Measurements from ENCODE around the gene PPP2R2D. TPM values are rescaled to one million over a fixed set of nuclear protein-coding genes. Genes with fewer than 3 reads are reported as not detected.

Gene PPP2R2D
- total RNA-seq, 2 experiments from 2014 or later, result 37.4 to 38.5 TPM

GRCh38 chr10:131909014-131909808 is 8.4 kb downstream of the PPP2R2D start:
- H3K9me2 ChIP-seq (ENCODE audit: insufficient read depth, low read length), result no peaks in the 10 kb centered on the region
- intact Hi-C loops (cut with micrococcal nuclease; ENCODE audit: unreplicated experiment), result loop anchor here (10.0 kb wide), 1 partner anchor 246 kb away; no protein-coding TSS in a partner anchor
- no peaks in the 10 kb centered on the region for H3K9me3 ChIP-seq (ENCODE audit: low read length)
- ChIA-PET POLR2A (no interaction called here), CTCF (ENCODE audit: unreplicated experiment) (no interaction called here)
- H3K4me3 ChIP-seq (ENCODE audit: low read depth, low read length, poor library complexity, severe bottlenecking), result no peak overlapping the region
- BruUV-seq (replicated peaks), result no TSS peak
- no peak for TF ChIP-seq CTCF (conservative IDR thresholded peaks at IDR 0.05; ENCODE audit: low read length)
- no peak for TF ChIP-seq EZH2phosphoT487 (IDR thresholded peaks at IDR 0.05; ENCODE audit: borderline replicate concordance, low read depth, low read length)
- H3K4me2 ChIP-seq (ENCODE audit: low read length), result no peak overlapping the region
- H3K79me2 ChIP-seq (ENCODE audit: insufficient read depth, low read depth, low read length), result peaks cover 89% of the 10 kb centered on the region
- peaks cover 50% of the 10 kb centered on the region for H3K36me3 ChIP-seq (ENCODE audit: insufficient read depth, low read length)
- no peak overlapping the region for H2AFZ ChIP-seq (ENCODE audit: low read length)
- DNase-seq (ENCODE audit: low spot score), result no peak
- H3K27ac ChIP-seq (ENCODE audit: low read depth, low read length, poor library complexity, severe bottlenecking), result no peak overlapping the region
- peaks cover 26% of the 10 kb centered on the region for H3K4me1 ChIP-seq (ENCODE audit: insufficient read depth, low read length, poor library complexity, severe bottlenecking)
- H4K20me1 ChIP-seq (ENCODE audit: insufficient read depth, low read length), result peaks cover 39% of the 10 kb centered on the region

GRCh38 chr10:131909929-131910328 is 9.1 kb downstream of the PPP2R2D start:
- intact Hi-C loops (cut with micrococcal nuclease; ENCODE audit: unreplicated experiment), result loop anchor here (10.0 kb wide), 1 partner anchor 245 kb away; no protein-coding TSS in a partner anchor
- no TSS peak for BruUV-seq (replicated peaks)
- no peak for TF ChIP-seq EZH2phosphoT487 (IDR thresholded peaks at IDR 0.05; ENCODE audit: borderline replicate concordance, low read depth, low read length)
- no peak for TF ChIP-seq CTCF (conservative IDR thresholded peaks at IDR 0.05; ENCODE audit: low read length)

More at GRCh38 chr10:131909929-131910328, 9.1 kb downstream of the PPP2R2D start:
- no peaks in the 10 kb centered on the region for H3K9me2 ChIP-seq (ENCODE audit: insufficient read depth, low read length)
- H3K27ac ChIP-seq (ENCODE audit: low read depth, low read length, poor library complexity, severe bottlenecking), result no peak overlapping the region
- H3K79me2 ChIP-seq (ENCODE audit: insufficient read depth, low read depth, low read length), result peaks cover 89% of the 10 kb centered on the region
- no peak overlapping the region for H2AFZ ChIP-seq (ENCODE audit: low read length)
- ChIA-PET POLR2A (no interaction called here), CTCF (ENCODE audit: unreplicated experiment) (no interaction called here)
- no peaks in the 10 kb centered on the region for H3K9me3 ChIP-seq (ENCODE audit: low read length)
- peaks cover 25% of the 10 kb centered on the region for H3K4me1 ChIP-seq (ENCODE audit: insufficient read depth, low read length, poor library complexity, severe bottlenecking)
- H3K4me3 ChIP-seq (ENCODE audit: low read depth, low read length, poor library complexity, severe bottlenecking), result no peak overlapping the region
- H3K36me3 ChIP-seq (ENCODE audit: insufficient read depth, low read length), result peaks cover 54% of the 10 kb centered on the region
- DNase-seq (ENCODE audit: low spot score), result no peak
- peaks cover 41% of the 10 kb centered on the region for H4K20me1 ChIP-seq (ENCODE audit: insufficient read depth, low read length)
- no peak overlapping the region for H3K4me2 ChIP-seq (ENCODE audit: low read length)

Measured in OCI-LY7 (cell line).